ENCODE results near the gene ABHD12.

DNA sequence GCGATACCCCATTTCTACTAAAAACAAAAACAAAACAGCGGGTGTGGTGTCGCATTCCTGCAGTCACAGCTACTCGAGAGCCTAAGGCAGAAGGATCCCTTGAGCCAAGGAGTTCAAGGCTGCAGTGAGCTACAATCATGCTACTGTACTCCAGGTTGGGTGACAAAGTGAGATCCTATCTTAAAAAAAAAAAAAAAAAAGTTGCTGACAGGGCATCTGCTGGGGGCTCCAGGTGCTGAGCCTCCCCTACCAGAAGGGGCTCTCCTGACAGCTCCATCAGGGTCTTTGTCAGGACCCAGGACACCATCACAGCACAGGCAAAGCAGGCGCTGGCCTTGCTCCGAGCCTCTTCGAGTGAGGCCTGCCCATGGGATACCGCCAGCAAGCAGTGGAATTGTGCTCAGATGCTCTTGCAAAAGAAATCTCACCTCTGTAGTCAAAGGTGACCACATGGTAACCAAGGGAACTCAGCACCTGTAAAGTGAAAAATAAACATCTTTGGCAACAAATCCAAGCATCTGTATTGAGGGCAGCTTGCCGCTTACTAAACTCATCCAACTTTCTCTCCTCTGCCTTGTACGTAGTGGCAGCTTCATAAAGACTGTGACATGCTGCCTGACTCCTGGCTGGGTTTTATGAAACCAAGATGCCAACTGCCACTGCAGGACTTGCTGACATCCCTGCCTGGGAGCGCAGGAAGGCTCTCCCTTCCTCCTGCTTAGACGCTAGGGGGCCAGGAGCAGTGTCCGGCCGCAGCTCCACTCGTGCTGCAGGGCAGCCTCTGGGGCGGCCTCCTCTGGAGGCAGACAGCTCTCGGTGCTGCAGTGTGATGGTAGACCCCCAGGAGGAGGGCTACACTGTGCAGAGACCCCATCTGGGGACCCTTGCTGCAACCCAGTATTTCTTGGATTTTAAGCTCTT, 75.9 kb downstream of the ABHD12 start:
- TF ChIP-seq POLR2A (IDR thresholded peaks at IDR 0.05): no peak
- no peak for TF ChIP-seq CTCF (IDR thresholded peaks at IDR 0.05)
